Stimulated activated CD4-positive, alpha-beta T cell treated with anti-CD3 and anti-CD28 coated beads, TNF-alpha, amount 100 ng/mL, for 48 hours (primary cell): ENCODE measurements around the gene AP1S3.
A peak's percentile ranks its signal among the peaks of the same experiment; 100 is the strongest.

Source experiments
- DNase-seq, 3 donors: peaks; one replicate each; pipeline ENCODE4 v3.0.0-alpha.2; 2020; ENCODE audit warnings: low read depth in 3 of 3

Gene AP1S3

GRCh38 chr2:223760838-223761502 is 76.4 kb downstream of the AP1S3 start:
- peak in 2 of 3 donors; percentile 12 to 49 for DNase-seq

- DNase-seq: no peak
These were observed 77.6 kb downstream of the AP1S3 start for GRCh38 chr2:223759569-223760430.

GRCh38 chr2:223758131-223758840 is 79.1 kb downstream of the AP1S3 start:
- no peak for DNase-seq

- DNase-seq: no peak
These were observed 83.4 kb downstream of the AP1S3 start for GRCh38 chr2:223753940-223754339.

GRCh38 chr2:223751012-223751411 is 86.4 kb downstream of the AP1S3 start:
- no peak for DNase-seq

- no peak for DNase-seq
These were observed 89.9 kb downstream of the AP1S3 start for GRCh38 chr2:223747392-223748042.

- DNase-seq: no peak
These were observed 90.8 kb downstream of the AP1S3 start for GRCh38 chr2:223746611-223747010.

- DNase-seq: no peak
These were observed 92.8 kb downstream of the AP1S3 start for GRCh38 chr2:223744580-223744979.

GRCh38 chr2:223740679-223741078 is 96.7 kb downstream of the AP1S3 start:
- no peak for DNase-seq

GRCh38 chr2:223737207-223737606 is 100.2 kb downstream of the AP1S3 start:
- DNase-seq: no peak

- no peak for DNase-seq
These were observed 100.9 kb downstream of the AP1S3 start for GRCh38 chr2:223736488-223736887.

GRCh38 chr2:223735659-223736244 is 101.6 kb downstream of the AP1S3 start:
- no peak for DNase-seq

- DNase-seq: no peak
These were observed 102.2 kb downstream of the AP1S3 start for GRCh38 chr2:223735035-223735640.

GRCh38 chr2:223734346-223734745 is 103.0 kb downstream of the AP1S3 start:
- DNase-seq: no peak

- DNase-seq: no peak
These were observed 105.0 kb downstream of the AP1S3 start for GRCh38 chr2:223732346-223732745.

GRCh38 chr2:223731503-223731902 is 105.9 kb downstream of the AP1S3 start:
- no peak for DNase-seq

- DNase-seq: no peak
These were observed 107.6 kb downstream of the AP1S3 start for GRCh38 chr2:223729781-223730180.

- peak in 1 of 3 donors; percentile 1 for DNase-seq
These were observed 109.8 kb downstream of the AP1S3 start for GRCh38 chr2:223727562-223727961.

- DNase-seq: no peak
These were observed 111.1 kb downstream of the AP1S3 start for GRCh38 chr2:223725986-223726970.

GRCh38 chr2:223725494-223725893 is 111.9 kb downstream of the AP1S3 start:
- no peak for DNase-seq
